Measurements from ENCODE around the gene SRPK3.

GRCh38 chrX:153791104-153791852, 10.4 kb downstream of the SRPK3 start:
- TF ChIP-seq EP300 (IDR thresholded peaks at IDR 0.05) (no peak), HDAC2 (IDR thresholded peaks at IDR 0.05) (no peak), JUN (IDR thresholded peaks at IDR 0.05) (no peak), SMC3 (IDR thresholded peaks at IDR 0.05) (no peak), BHLHE40 (IDR thresholded peaks at IDR 0.05; ENCODE audit: low read depth, low read length) (no peak), CEBPB (IDR thresholded peaks at IDR 0.05) (no peak)
- TF ChIP-seq, protein P1, sequence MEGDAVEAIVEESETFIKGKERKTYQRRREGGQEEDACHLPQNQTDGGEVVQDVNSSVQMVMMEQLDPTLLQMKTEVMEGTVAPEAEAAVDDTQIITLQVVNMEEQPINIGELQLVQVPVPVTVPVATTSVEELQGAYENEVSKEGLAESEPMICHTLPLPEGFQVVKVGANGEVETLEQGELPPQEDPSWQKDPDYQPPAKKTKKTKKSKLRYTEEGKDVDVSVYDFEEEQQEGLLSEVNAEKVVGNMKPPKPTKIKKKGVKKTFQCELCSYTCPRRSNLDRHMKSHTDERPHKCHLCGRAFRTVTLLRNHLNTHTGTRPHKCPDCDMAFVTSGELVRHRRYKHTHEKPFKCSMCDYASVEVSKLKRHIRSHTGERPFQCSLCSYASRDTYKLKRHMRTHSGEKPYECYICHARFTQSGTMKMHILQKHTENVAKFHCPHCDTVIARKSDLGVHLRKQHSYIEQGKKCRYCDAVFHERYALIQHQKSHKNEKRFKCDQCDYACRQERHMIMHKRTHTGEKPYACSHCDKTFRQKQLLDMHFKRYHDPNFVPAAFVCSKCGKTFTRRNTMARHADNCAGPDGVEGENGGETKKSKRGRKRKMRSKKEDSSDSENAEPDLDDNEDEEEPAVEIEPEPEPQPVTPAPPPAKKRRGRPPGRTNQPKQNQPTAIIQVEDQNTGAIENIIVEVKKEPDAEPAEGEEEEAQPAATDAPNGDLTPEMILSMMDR (IDR thresholded peaks at IDR 0.05), result no peak
